Neural cell (in vitro differentiated cells): Measurements from ENCODE around the gene ITGB6. TPM values are rescaled to one million over a fixed set of nuclear protein-coding genes. Genes with fewer than 3 reads are reported as not detected.

Experiments used
- H2AFZ ChIP-seq: fragments of 200-600, 300-800 bp; sonication (generic), shearing (Covaris generic); 2 replicates; pipeline ENCODE4 v1.6.0; 2014; ENCODE audit warnings: low read depth, mild to moderate bottlenecking, antibody characterized with exemption, low read length, moderate library complexity
- H3F3A ChIP-seq: fragments of 200-600 bp; shearing (Covaris generic); 2 replicates; pipeline ENCODE4 v1.6.1; 2016; ENCODE audit warnings: mild to moderate bottlenecking, moderate library complexity, mixed read lengths, antibody characterized with exemption, low read length; ENCODE audit not compliant: insufficient read depth, poor library complexity, severe bottlenecking
- H3K27ac ChIP-seq: fragments of 200-600, 300-800 bp; sonication (generic), shearing (Covaris generic); 2 replicates; pipeline ENCODE4 v1.5.1; 2014; ENCODE audit warnings: mild to moderate bottlenecking, low read length, moderate library complexity
- H3K27me3 ChIP-seq: fragments of 300-800, 200-600 bp; sonication (generic), shearing (Covaris generic); 2 replicates; pipeline ENCODE4 v1.6.0; 2014; ENCODE audit warnings: mild to moderate bottlenecking, low read depth, low read length, moderate library complexity; ENCODE audit not compliant: insufficient read depth
- H3K36me3 ChIP-seq: fragments of 300-800, 200-600 bp; sonication (generic), shearing (Covaris generic); 2 replicates; pipeline ENCODE4 v1.5.1; 2014; ENCODE audit warnings: mild to moderate bottlenecking, antibody characterized with exemption, low read length, moderate library complexity; ENCODE audit not compliant: insufficient read depth
- H3K4me2 ChIP-seq: fragments of 300-800, 200-600 bp; sonication (generic), shearing (Covaris generic); 2 replicates; pipeline ENCODE4 v1.6.0; 2014; ENCODE audit warnings: mild to moderate bottlenecking, low read length
- H3K4me3 ChIP-seq: fragments of 300-800, 200-600 bp; sonication (generic), shearing (Covaris generic); 2 replicates; pipeline ENCODE4 v1.5.1; 2014; ENCODE audit warnings: mild to moderate bottlenecking, low read length, moderate library complexity
- H3K79me2 ChIP-seq: fragments of 200-600 bp; shearing (Covaris generic); replicated peaks from 2 replicates; pipeline ENCODE4 v1.6.0; 2014; ENCODE audit warnings: mild to moderate bottlenecking, low read length, moderate library complexity; ENCODE audit not compliant: insufficient read depth
- H3K9ac ChIP-seq: fragments of 300-800, 200-600 bp; sonication (generic), shearing (Covaris generic); 2 replicates; pipeline ENCODE4 v1.6.1; 2016; ENCODE audit warnings: mild to moderate bottlenecking, low read length, mixed read lengths
- H3K9me2 ChIP-seq: fragments of 200-600 bp; shearing (Covaris generic); 2 replicates; pipeline ENCODE4 v1.6.1; 2016; ENCODE audit warnings: mild to moderate bottlenecking, low read length, mixed read lengths; ENCODE audit not compliant: insufficient read depth
- H3K9me3 ChIP-seq: fragments of 200-600, 300-800 bp; sonication (generic), shearing (Covaris generic); 2 replicates; pipeline ENCODE4 v1.6.1; 2016; ENCODE audit warnings: mild to moderate bottlenecking, mixed run types, low read length, moderate library complexity, mixed read lengths
- H4K20me1 ChIP-seq: fragments of 200-600 bp; shearing (Covaris generic); 2 replicates; pipeline ENCODE4 v1.6.1; 2016; ENCODE audit warnings: mild to moderate bottlenecking, mixed run types; ENCODE audit not compliant: insufficient read depth
- CTCF ChIP-seq: fragments of 450-650 bp; IDR thresholded peaks from 2 replicates; pipeline ENCODE4 v1.5.1; 2014; ENCODE audit warnings: antibody characterized with exemption, mild to moderate bottlenecking, moderate library complexity; ENCODE audit not compliant: poor library complexity, severe bottlenecking
- EP300 ChIP-seq: fragments of 450-650 bp; conservative IDR thresholded peaks from 2 replicates; pipeline ENCODE4 v1.6.1; 2014; ENCODE audit warnings: antibody characterized with exemption, mild to moderate bottlenecking, moderate library complexity; ENCODE audit not compliant: poor library complexity, severe bottlenecking
- EZH2 ChIP-seq: fragments of 200-600, 300-800 bp; shearing (Covaris generic), sonication (generic); IDR thresholded peaks from 2 replicates; pipeline ENCODE4 v1.6.1; 2014; ENCODE audit warnings: antibody characterized with exemption, low read length, borderline replicate concordance, mild to moderate bottlenecking; ENCODE audit not compliant: insufficient read depth, poor library complexity, severe bottlenecking
- MXI1 ChIP-seq: fragments of 450-650 bp; conservative IDR thresholded peaks from 2 replicates; pipeline ENCODE4 v1.6.1; 2014; ENCODE audit warnings: antibody characterized with exemption, mild to moderate bottlenecking; ENCODE audit not compliant: poor library complexity, severe bottlenecking
- POLR2AphosphoS5 ChIP-seq: IDR thresholded peaks from 2 replicates; pipeline ENCODE4 v1.6.1; 2012
- RAD21 ChIP-seq: fragments of 450-650 bp; conservative IDR thresholded peaks from 2 replicates; pipeline ENCODE4 v1.6.1; 2014; ENCODE audit warnings: antibody characterized with exemption, mild to moderate bottlenecking, moderate library complexity
- REST ChIP-seq: IDR thresholded peaks from 2 replicates; pipeline ENCODE4 v1.6.1; 2012; ENCODE audit warnings: borderline replicate concordance
- SMC3 ChIP-seq: fragments of 450-650 bp; conservative IDR thresholded peaks from 2 replicates; pipeline ENCODE4 v1.6.1; 2014; ENCODE audit warnings: antibody characterized with exemption, mild to moderate bottlenecking, moderate library complexity; ENCODE audit not compliant: poor library complexity
- TAF1 ChIP-seq: IDR thresholded peaks from 2 replicates; pipeline ENCODE4 v1.6.1; 2012; ENCODE audit warnings: low read depth
- polyA plus RNA-seq: library from polyadenylated mRNA; depleted of rRNA; stranded (reverse); fragments of >200 nt; gene quantifications from 2 replicates; pipeline ENCODE4 v1.2.3, GENCODE V29; 2014

ITGB6 gene
- polyA plus RNA-seq, 1 donor from 2014 or later, result 8.3 TPM

- Histone ChIP-seq H3K36me3 (no peaks in the 10 kb centered on the region), H3K9me3 (no peaks in the 10 kb centered on the region), H3K79me2 (no peaks in the 10 kb centered on the region), H3K9ac (no peak overlapping the region), H4K20me1 (no peaks in the 10 kb centered on the region), H3K4me2 (no peak overlapping the region), H3K27me3 (no peaks in the 10 kb centered on the region), H3K27ac (no peak overlapping the region), H2AFZ (no peak overlapping the region), H3K4me3 (no peak overlapping the region), H3K9me2 (no peaks in the 10 kb centered on the region), H3F3A (no peaks in the 10 kb centered on the region)
- TF ChIP-seq EP300, result no peak
These were observed 7.2 kb upstream of the ITGB6 start for GRCh38 chr2:160207271-160207670.

DNA sequence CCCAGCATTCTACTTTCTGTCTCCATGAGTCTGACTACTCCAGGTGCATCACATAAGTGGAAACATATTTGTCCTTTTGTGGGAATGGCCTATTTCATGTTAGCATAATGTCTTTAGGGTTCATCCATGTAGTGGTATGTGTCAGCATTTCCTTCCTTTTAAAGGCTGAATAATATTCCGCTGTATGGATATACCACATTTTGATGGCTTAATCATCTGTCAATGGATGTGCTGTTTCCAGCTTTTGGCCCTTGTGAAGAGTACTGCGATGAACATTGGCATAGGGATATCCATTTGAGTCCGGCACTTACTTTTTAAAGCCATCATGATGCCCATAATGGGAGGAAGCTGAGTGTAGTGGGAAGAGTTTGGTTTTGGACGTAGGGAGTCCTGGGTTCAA is 6.4 kb upstream of the ITGB6 start:
- Histone ChIP-seq H4K20me1 (no peaks in the 10 kb centered on the region), H3K9ac (no peak overlapping the region), H3K9me2 (no peaks in the 10 kb centered on the region)

More for the DNA sequence above, 6.4 kb upstream of the ITGB6 start:
- H3K4me3 ChIP-seq, result no peak overlapping the region
- no peaks in the 10 kb centered on the region for H3F3A ChIP-seq
- no peak overlapping the region for H3K4me2 ChIP-seq
- H3K79me2 ChIP-seq, result no peaks in the 10 kb centered on the region
- H3K27ac ChIP-seq, result no peak overlapping the region
- H2AFZ ChIP-seq, result no peak overlapping the region
- no peaks in the 10 kb centered on the region for H3K9me3 ChIP-seq
- no peaks in the 10 kb centered on the region for H3K36me3 ChIP-seq
- no peaks in the 10 kb centered on the region for H3K27me3 ChIP-seq
- TF ChIP-seq REST (no peak), MXI1 (no peak), TAF1 (no peak), SMC3 (no peak), POLR2AphosphoS5 (no peak), EZH2 (no peak), EP300 (no peak), CTCF (no peak), RAD21 (no peak)
